Mucosa of descending colon (tissue), 3 donors: ENCODE results near the gene B4GALT2. TPM values are rescaled to one million over a fixed set of nuclear protein-coding genes. Genes with fewer than 3 reads are reported as not detected.

Source experiments
- ATAC-seq: fragments of 200-7000 bp; cut with Tn5 transposase; one replicate; pipeline ENCODE4 v1.9.1; 2020; ENCODE audit warnings: mild to moderate bottlenecking, moderate library complexity
- DNase-seq, 3 donors: peaks; one replicate each; pipeline ENCODE4 v3.0.0-alpha.2; 2020
- H3K36me3 ChIP-seq: fragments of 200-600 bp; one replicate; pipeline ENCODE4 v1.8.0; 2021; ENCODE audit warnings: low read depth, mild to moderate bottlenecking
- H3K4me1 ChIP-seq: fragments of 200-600 bp; one replicate; pipeline ENCODE4 v1.8.0; 2021; ENCODE audit warnings: low read depth, mild to moderate bottlenecking
- H3K4me3 ChIP-seq: fragments of 200-600 bp; one replicate; pipeline ENCODE4 v1.8.0; 2021; ENCODE audit warnings: mild to moderate bottlenecking
- H3K9me3 ChIP-seq: fragments of 200-600 bp; one replicate; pipeline ENCODE4 v1.8.0; 2021; ENCODE audit warnings: mild to moderate bottlenecking
- CTCF ChIP-seq: fragments of 200-600 bp; IDR thresholded peaks from one replicate; pipeline ENCODE4 v1.8.0; 2022; ENCODE audit warnings: antibody characterized with exemption, mild to moderate bottlenecking
- intact Hi-C, 2 donors: fragments of 100-400 bp; cut with DNase I in 1 of 2; cut with micrococcal nuclease in 1 of 2; formaldehyde crosslinking; loops; one replicate each; pipeline versions ENCODE4 v1.11.0 to v1.11.1; 2022; cut with DNase I, micrococcal nuclease
- long read RNA-seq, 2 donors: library from polyadenylated mRNA; unstranded; transcript quantifications; one replicate each; pipeline ENCODE4 v2.0.0, GENCODE V29; 2019 to 2021
- total RNA-seq, 3 donors: library from RNA; stranded (reverse); fragmentation: NEBNext Ultra II Directional in 2 of 3; extraction: Animal tissue kit (Norgen Biotek cat#: 25700) in 2 of 3; gene quantifications; one replicate each; pipeline versions ENCODE4 v1.2.1 to v1.2.4, GENCODE V29; 2021 to 2023
- donor health status: DM: no; HTN: no; CAD: no; lungs with moderate emphysema.
- donor health status: DM: no; HTN: no; CAD: no.
- donor health status: DM: no; HTN: yes; CAD: no.

Gene B4GALT2
- total RNA-seq: 10 to 100 TPM; 20.0 to 33.6 (median 28.1) TPM
- long read RNA-seq, donor 1, transcript B4GALT2-203 (7 exons, 2,203 nt): major isoform, 87 of 113 reads
- long read RNA-seq, donor 1, partial matches to known transcripts: 6 of 113 reads
- long read RNA-seq, donor 1, other reads (novel, unspliced or antisense): 19 of 113 reads
- long read RNA-seq, donor 2, partial matches to known transcripts: 2 of 2 reads
- long read RNA-seq, donor 2, other reads (novel, unspliced or antisense): 0 of 2 reads

GRCh38 chr1:43978551-43979260 lies at the start of gene B4GALT2:
B4GALT2 (plus strand) TSS chr1:43979210; CDS start chr1:43981161, 1,951 bp downstream.
- Histone ChIP-seq H3K9me3 (no peaks in the 10 kb centered on the region), H3K36me3 (no peaks in the 10 kb centered on the region), H3K4me3 (peak within 1 kb of the TSS; percentile 28), H3K4me1 (peaks cover 53% of the 10 kb centered on the region)
- ATAC-seq (peak; percentile 14), DNase-seq (peak in 2 of 3 donors; percentile 64 to 78)
- TF ChIP-seq CTCF: no peak
- intact Hi-C loops: no loop called here

- ATAC-seq: no peak
- intact Hi-C loops: no loop called here
- DNase-seq: peak in 1 of 3 donors; percentile 43
- Histone ChIP-seq H3K9me3 (no peaks in the 10 kb centered on the region), H3K4me3 (no peak overlapping the region), H3K36me3 (no peaks in the 10 kb centered on the region), H3K4me1 (peaks cover 19% of the 10 kb centered on the region)
- peak; percentile 38 for TF ChIP-seq CTCF
These were observed 48.7 kb upstream of the B4GALT2 start for GRCh38 chr1:43930168-43930948.

- H3K9me3 ChIP-seq: no peaks in the 10 kb centered on the region
- no peak for TF ChIP-seq CTCF
- H3K4me1 ChIP-seq: peaks cover 20% of the 10 kb centered on the region
- H3K36me3 ChIP-seq: no peaks in the 10 kb centered on the region
- DNase-seq (no peak), ATAC-seq (no peak)
- H3K4me3 ChIP-seq: no peak overlapping the region
- intact Hi-C loops: no loop called here
These were observed 48.1 kb upstream of the B4GALT2 start for GRCh38 chr1:43930949-43931275.

GRCh38 chr1:43931711-43932660 lies 47.0 kb upstream of the B4GALT2 start:
- peaks cover 20% of the 10 kb centered on the region for H3K4me1 ChIP-seq
- H3K36me3 ChIP-seq: no peaks in the 10 kb centered on the region
- H3K4me3 ChIP-seq: no peak overlapping the region
- ATAC-seq (no peak), DNase-seq (no peak)
- no peak for TF ChIP-seq CTCF
- intact Hi-C loops: no loop called here
- no peaks in the 10 kb centered on the region for H3K9me3 ChIP-seq

GRCh38 chr1:43932786-43933385 lies 46.1 kb upstream of the B4GALT2 start:
- Histone ChIP-seq H3K4me3 (no peak overlapping the region), H3K9me3 (no peaks in the 10 kb centered on the region), H3K4me1 (peaks cover 20% of the 10 kb centered on the region), H3K36me3 (no peaks in the 10 kb centered on the region)
- TF ChIP-seq CTCF: no peak
- ATAC-seq (no peak), DNase-seq (no peak)
- intact Hi-C loops: no loop called here
